KBM-7 (cell line): Measurements from ENCODE around the gene GRAMD1A.
A peak's percentile ranks its signal among the peaks of the same experiment; 100 is the strongest.
"Not testable (repeated sequence)": the region's sequence is repeated elsewhere in the genome, so short reads cannot be mapped to it uniquely, and the experiment has no call there.

Source experiments
- DNase-seq: peaks from one replicate; pipeline ENCODE4 v3.0.0-alpha.2; 2015
- in situ Hi-C: fragments of 300-500 bp; cut with MboI; formaldehyde crosslinking; loops from 2 replicates; pipeline ENCODE4 v1.14.3; 2020; ENCODE audit warnings: low sequenced_read_pairs, low pct_unique_long_range_greater_than_20kb, mixed read lengths

GRAMD1A gene

GRCh38 chr19:34998777-34999497, 1.2 kb upstream of the GRAMD1A start:
- in situ Hi-C loops: no loop called here
- no peak for DNase-seq

GRCh38 chr19:35000338-35000646, 169 bp downstream of the GRAMD1A start:
- in situ Hi-C loops: no loop called here

GRCh38 chr19:35000647-35001501, 751 bp downstream of the GRAMD1A start:
- in situ Hi-C loops: no loop called here
- peak; percentile 77 for DNase-seq

More at GRCh38 chr19:35000338-35000646, 169 bp downstream of the GRAMD1A start:
- no peak for DNase-seq

- in situ Hi-C loops: no loop called here
- no peak for DNase-seq
Measured at GRCh38 chr19:35002037-35002535, 2.0 kb downstream of the GRAMD1A start.

- DNase-seq: no peak
- in situ Hi-C loops: no loop called here
Measured at GRCh38 chr19:35004517-35005255, 4.6 kb downstream of the GRAMD1A start.

- in situ Hi-C loops: no loop called here
- DNase-seq: no peak
Measured at GRCh38 chr19:35005256-35005977, 5.3 kb downstream of the GRAMD1A start.

GRCh38 chr19:35006007-35006341, 5.9 kb downstream of the GRAMD1A start:
- in situ Hi-C loops: not testable (repeated sequence)

GRCh38 chr19:35006342-35006998, 6.3 kb downstream of the GRAMD1A start:
- in situ Hi-C loops: no loop called here
- DNase-seq: no peak

More at GRCh38 chr19:35006007-35006341, 5.9 kb downstream of the GRAMD1A start:
- not testable (repeated sequence) for DNase-seq

GRCh38 chr19:35006999-35007365, 6.9 kb downstream of the GRAMD1A start:
- DNase-seq: no peak
- in situ Hi-C loops: no loop called here

- DNase-seq, in situ Hi-C loops: not testable (repeated sequence)
Measured at GRCh38 chr19:35007427-35007826, 7.3 kb downstream of the GRAMD1A start.

- in situ Hi-C loops: no loop called here
- no peak for DNase-seq
Measured at GRCh38 chr19:35008891-35009341, 8.8 kb downstream of the GRAMD1A start.

- DNase-seq: no peak
- in situ Hi-C loops: no loop called here
Measured at GRCh38 chr19:35009424-35010415, 9.6 kb downstream of the GRAMD1A start.

- in situ Hi-C loops: no loop called here
- no peak for DNase-seq
Measured at GRCh38 chr19:35011091-35011689, 11.1 kb downstream of the GRAMD1A start.

GRCh38 chr19:35011737-35012682, 11.9 kb downstream of the GRAMD1A start:
- no peak for DNase-seq
- in situ Hi-C loops: no loop called here

GRCh38 chr19:35013041-35013819, 13.1 kb downstream of the GRAMD1A start:
- peak; percentile 87 for DNase-seq
- in situ Hi-C loops: no loop called here
